ENCODE data around the gene PCDH19.

- TF ChIP-seq CTCF (IDR thresholded peaks at IDR 0.05) (no peak), ZFX (IDR thresholded peaks at IDR 0.05; ENCODE audit: borderline replicate concordance) (no peak)
Measured at GRCh38 chrX:100341142-100341510, 68.9 kb downstream of the PCDH19 start.

Measured in 22Rv1 (cell line).